ENCODE measurements around the gene ESRRB.

GRCh38 chr14:76550534-76550933, 174.6 kb downstream of the ESRRB start:
- TF ChIP-seq CTCF (IDR thresholded peaks at IDR 0.05) (no peak), POLR2A (IDR thresholded peaks at IDR 0.05) (no peak)

Data from breast epithelium (tissue), 3 donors.